HEK293 (cell line): ENCODE data around the gene CEP68.

Experiments
- CTCF ChIA-PET: fragments of 350-600 bp; formaldehyde crosslinking; extraction: SDS; loops from one replicate; lab custom pipeline; 2021; ENCODE audit warnings: antibody characterized with exemption; lab: Yijun Ruan, JAX
- POLR2A ChIA-PET: fragments of 300-600 bp; formaldehyde crosslinking; extraction: SDS; loops from one replicate; lab custom pipeline; 2020; ENCODE audit warnings: antibody characterized with exemption, inconsistent platforms; lab: Yijun Ruan, JAX
- H3K27ac ChIP-seq: fragments of 200-500 bp; sonication (Bioruptor generic); 2 replicates; pipeline ENCODE4 v1.5.1; 2014; ENCODE audit warnings: low read depth, low read length, control low read depth, inconsistent platforms; ENCODE audit errors: extremely low read depth
- H3K36me3 ChIP-seq, 2 experiments: fragments of 200-500 bp in 1 of 2; sonication (Bioruptor generic) in 1 of 2; 1 replicate in 1 of 2; 2 replicates in 1 of 2; pipeline ENCODE4 v1.5.1; 2014 to 2017; ENCODE audit warnings: inconsistent platforms in 2 of 2, low read length in 2 of 2; ENCODE audit not compliant: control insufficient read depth in 2 of 2, insufficient read depth in 1 of 2
- H3K4me1 ChIP-seq: fragments of 200-500 bp; sonication (Bioruptor generic); 2 replicates; pipeline ENCODE4 v1.5.1; 2014; ENCODE audit warnings: mild to moderate bottlenecking, low read length, inconsistent platforms; ENCODE audit not compliant: control insufficient read depth, insufficient read depth
- H3K4me3 ChIP-seq: 2 replicates; pipeline ENCODE4 v1.5.1; 2011; ENCODE audit warnings: low read depth, mild to moderate bottlenecking, control low read depth, low read length, moderate library complexity
- H3K9me3 ChIP-seq: fragments of 200-500 bp; sonication (Bioruptor generic); 2 replicates; pipeline ENCODE4 v1.5.1; 2014; ENCODE audit warnings: low read depth, low read length, inconsistent platforms; ENCODE audit not compliant: control insufficient read depth, insufficient read depth
- BCL11A ChIP-seq: fragments of 450-650 bp; formaldehyde crosslinking; IDR thresholded peaks from 2 replicates; pipeline ENCODE4 v1.5.1; 2016; ENCODE audit warnings: low read depth, missing biosample characterization, missing genetic modification characterization
- BCL11B ChIP-seq: fragments of 450-650 bp; formaldehyde crosslinking; IDR thresholded peaks from 2 replicates; pipeline ENCODE4 v1.5.1; 2016; ENCODE audit warnings: low read depth, missing biosample characterization, missing genetic modification characterization
- FEZF1 ChIP-seq: fragments of 450-650 bp; formaldehyde crosslinking; IDR thresholded peaks from 2 replicates; pipeline ENCODE4 v1.5.1; 2016; ENCODE audit warnings: missing biosample characterization, missing genetic modification characterization
- HOXA7 ChIP-seq: sonication (generic); formaldehyde crosslinking; IDR thresholded peaks from 2 replicates; pipeline ENCODE4 v1.8.1; 2022; ENCODE audit warnings: missing genetic modification reagents, borderline replicate concordance
- OVOL3 ChIP-seq: fragments of 450-650 bp; formaldehyde crosslinking; IDR thresholded peaks from 2 replicates; pipeline ENCODE4 v1.5.1; 2016; ENCODE audit warnings: missing biosample characterization, missing genetic modification characterization
- PRDM4 ChIP-seq: fragments of 450-650 bp; formaldehyde crosslinking; IDR thresholded peaks from 2 replicates; pipeline ENCODE4 v1.5.1; 2017; ENCODE audit warnings: missing biosample characterization, missing genetic modification characterization
- RBAK ChIP-seq: fragments of 450-650 bp; formaldehyde crosslinking; IDR thresholded peaks from 2 replicates; pipeline ENCODE4 v1.5.1; 2016; ENCODE audit warnings: missing biosample characterization, missing genetic modification characterization
- TRIM28 ChIP-seq: IDR thresholded peaks from 2 replicates; pipeline ENCODE4 v1.6.1; 2011; ENCODE audit warnings: low read length, control low read depth, borderline replicate concordance
- ZNF140 ChIP-seq: fragments of 450-650 bp; formaldehyde crosslinking; IDR thresholded peaks from 2 replicates; pipeline ENCODE4 v1.5.1; 2016; ENCODE audit warnings: missing biosample characterization, missing genetic modification characterization
- ZNF19 ChIP-seq: fragments of 450-650 bp; formaldehyde crosslinking; IDR thresholded peaks from 2 replicates; pipeline ENCODE4; 2016; ENCODE audit warnings: missing biosample characterization, missing genetic modification characterization, low read depth
- ZNF223 ChIP-seq: fragments of 450-650 bp; formaldehyde crosslinking; IDR thresholded peaks from 2 replicates; pipeline ENCODE4 v1.5.1; 2016; ENCODE audit warnings: missing biosample characterization, missing genetic modification characterization
- ZNF274 ChIP-seq, 2 experiments: fragments of 200-500 bp in 1 of 2; fragments of 450-650 bp in 1 of 2; sonication (Bioruptor generic) in 1 of 2; formaldehyde crosslinking in 1 of 2; IDR thresholded peaks; 2 replicates each; pipeline versions ENCODE4 v1.5.1 to v1.6.1; 2014 to 2016; ENCODE audit warnings: borderline replicate concordance in 1 of 2, inconsistent platforms in 1 of 2, low read length in 1 of 2, missing biosample characterization in 1 of 2, missing genetic modification characterization in 1 of 2
- ZNF341 ChIP-seq: fragments of 450-650 bp; formaldehyde crosslinking; IDR thresholded peaks from 2 replicates; pipeline ENCODE4; 2016; ENCODE audit warnings: low read depth, missing biosample characterization, missing genetic modification characterization
- ZNF398 ChIP-seq: fragments of 450-650 bp; formaldehyde crosslinking; IDR thresholded peaks from 2 replicates; pipeline ENCODE4 v1.5.1; 2017; ENCODE audit warnings: missing biosample characterization, missing genetic modification characterization
- ZNF510 ChIP-seq: fragments of 450-650 bp; formaldehyde crosslinking; IDR thresholded peaks from 2 replicates; pipeline ENCODE4 v1.5.1; 2018; ENCODE audit warnings: mild to moderate bottlenecking, missing genetic modification characterization, missing biosample characterization; ENCODE audit not compliant: insufficient replicate concordance
- ZNF529 ChIP-seq: fragments of 450-650 bp; formaldehyde crosslinking; IDR thresholded peaks from 2 replicates; pipeline ENCODE4 v1.5.1; 2017; ENCODE audit warnings: missing genetic modification characterization, missing biosample characterization; ENCODE audit not compliant: insufficient replicate concordance
- ZNF544 ChIP-seq: fragments of 450-650 bp; formaldehyde crosslinking; IDR thresholded peaks from 2 replicates; pipeline ENCODE4 v1.5.0; 2017; ENCODE audit warnings: missing biosample characterization, missing genetic modification characterization
- ZNF561 ChIP-seq: fragments of 450-650 bp; IDR thresholded peaks from 2 replicates; pipeline ENCODE4 v1.5.1; 2018; ENCODE audit warnings: missing biosample characterization, missing genetic modification characterization, borderline replicate concordance
- ZNF580 ChIP-seq: fragments of 450-650 bp; formaldehyde crosslinking; IDR thresholded peaks from 2 replicates; pipeline ENCODE4 v1.5.1; 2016; ENCODE audit warnings: missing biosample characterization, missing genetic modification characterization
- ZNF660 ChIP-seq: fragments of 450-650 bp; IDR thresholded peaks from 2 replicates; pipeline ENCODE4 v1.5.1; 2018; ENCODE audit warnings: missing biosample characterization, mild to moderate bottlenecking, missing genetic modification characterization
- ZNF664 ChIP-seq: fragments of 450-650 bp; formaldehyde crosslinking; IDR thresholded peaks from 2 replicates; pipeline ENCODE4 v1.5.1; 2016; ENCODE audit warnings: missing biosample characterization, missing genetic modification characterization
- ZNF670 ChIP-seq: fragments of 450-650 bp; formaldehyde crosslinking; IDR thresholded peaks from 2 replicates; pipeline ENCODE4 v1.5.1; 2016; ENCODE audit warnings: missing biosample characterization, missing genetic modification characterization, low read depth
- ZNF747 ChIP-seq: fragments of 450-650 bp; formaldehyde crosslinking; IDR thresholded peaks from 2 replicates; pipeline ENCODE4 v1.5.1; 2016; ENCODE audit warnings: missing biosample characterization, missing genetic modification characterization
- TF ChIP-seq, protein P1 (sequence below): fragments of 450-650 bp; formaldehyde crosslinking; IDR thresholded peaks from 2 replicates; pipeline ENCODE4 v1.5.1; 2016; ENCODE audit warnings: missing biosample characterization, missing genetic modification characterization
- TF ChIP-seq, protein P2 (sequence below): fragments of 450-650 bp; formaldehyde crosslinking; conservative IDR thresholded peaks from 2 replicates; pipeline ENCODE4 v1.5.1; 2016; ENCODE audit warnings: low read depth, missing biosample characterization, missing genetic modification characterization

CEP68 gene

DNA sequence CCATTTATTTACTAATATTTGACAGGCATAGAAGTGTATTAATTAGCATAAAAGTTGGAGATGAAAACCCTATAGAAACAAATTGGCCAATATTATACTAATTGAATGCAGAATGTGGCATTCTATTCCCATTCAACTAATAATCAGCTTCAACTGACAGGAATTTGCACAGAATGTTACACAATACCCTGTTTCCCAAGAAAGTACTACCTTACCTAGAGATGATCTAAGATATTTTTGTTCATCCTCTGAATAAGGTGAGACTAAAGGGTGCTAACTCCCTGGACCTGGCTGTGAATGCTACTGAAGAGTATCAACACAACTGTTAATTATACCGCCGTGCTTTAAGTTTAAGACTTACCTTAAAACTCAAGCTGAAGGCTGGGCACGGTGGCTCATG is 28.9 kb downstream of the CEP68 start:
- peaks cover 41 to 79% of the 10 kb centered on the region in 2 experiments for H3K36me3 ChIP-seq

DNA sequence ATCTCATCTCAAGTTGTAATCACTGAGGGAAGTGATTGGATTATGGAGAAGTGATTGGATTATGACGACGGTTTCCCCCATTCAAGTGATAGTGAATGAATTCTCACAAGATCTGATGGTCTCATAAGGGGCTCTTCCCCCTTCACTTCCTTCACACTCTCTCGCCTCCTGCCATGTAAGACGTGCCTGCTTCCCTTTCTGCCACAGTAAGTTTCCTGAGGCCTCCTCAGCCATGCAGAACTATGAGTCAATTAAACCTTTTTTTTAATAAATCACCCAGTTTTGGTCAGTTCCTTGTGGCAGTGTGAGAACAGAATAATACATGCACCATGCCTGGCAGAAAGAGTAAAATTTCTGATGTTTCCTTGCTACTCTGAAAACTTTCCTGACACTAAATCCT is 36.6 kb downstream of the CEP68 start:
- Histone ChIP-seq H3K9me3 (no peaks in the 10 kb centered on the region), H3K4me3 (no peak overlapping the region), H3K4me1 (no peaks in the 10 kb centered on the region), H3K36me3 (peaks cover 45 to 80% of the 10 kb centered on the region in 2 experiments), H3K27ac (no peak overlapping the region)
- CTCF ChIA-PET, result no interaction called here
- no peak for TF ChIP-seq TRIM28
- TF ChIP-seq ZNF274 (IDR thresholded peaks at IDR 0.05; ENCODE audit: low read length), result no peak
- no peak for TF ChIP-seq ZNF274 (tag by site-specific recombination; IDR thresholded peaks at IDR 0.05; ENCODE audit: borderline replicate concordance)
- no peak for TF ChIP-seq FEZF1 (tag by site-specific recombination)
- no peak for TF ChIP-seq ZNF747 (tag by site-specific recombination)
- TF ChIP-seq ZNF660 (tag by site-specific recombination), result no peak
- no peak for TF ChIP-seq ZNF223
- TF ChIP-seq ZNF529 (tag by site-specific recombination), result no peak
- TF ChIP-seq PRDM4 (tag by site-specific recombination), result no peak
- TF ChIP-seq OVOL3, result no peak
- TF ChIP-seq ZNF510 (tag by site-specific recombination), result no peak
- TF ChIP-seq ZNF398, result no peak
- TF ChIP-seq, protein P1, sequence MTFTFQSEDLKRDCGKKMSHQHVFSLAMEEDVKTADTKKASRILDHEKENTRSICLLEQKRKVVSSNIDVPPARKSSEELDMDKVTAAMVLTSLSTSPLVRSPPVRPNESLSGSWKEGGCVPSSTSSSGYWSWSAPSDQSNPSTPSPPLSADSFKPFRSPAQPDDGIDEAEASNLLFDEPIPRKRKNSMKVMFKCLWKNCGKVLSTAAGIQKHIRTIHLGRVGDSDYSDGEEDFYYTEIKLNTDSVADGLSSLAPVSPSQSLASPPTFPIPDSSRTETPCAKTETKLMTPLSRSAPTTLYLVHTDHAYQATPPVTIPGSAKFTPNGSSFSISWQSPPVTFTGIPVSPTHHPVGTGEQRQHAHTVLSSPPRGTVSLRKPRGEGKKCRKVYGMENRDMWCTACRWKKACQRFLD (tag by site-specific recombination), result no peak
- TF ChIP-seq RBAK (tag by site-specific recombination), result no peak
- POLR2A ChIA-PET, result no interaction called here

More for the DNA sequence above, 28.9 kb downstream of the CEP68 start:
- H3K9me3 ChIP-seq, result no peaks in the 10 kb centered on the region
- POLR2A ChIA-PET, result interaction anchor here (1.6 kb wide), 1 partner anchor 45 kb away, joined by 5 read pairs; the partner anchor contains the start of gene RAB1A
- no peak for TF ChIP-seq ZNF544 (tag by site-specific recombination)
- no peak for TF ChIP-seq ZNF341 (tag by site-specific recombination)
- no peak for TF ChIP-seq HOXA7 (CRISPR knock-in tag)
- no peak for TF ChIP-seq BCL11B (tag by site-specific recombination)
- TF ChIP-seq ZNF561 (tag by site-specific recombination), result no peak
- TF ChIP-seq ZNF140, result no peak
- TF ChIP-seq ZNF664 (tag by site-specific recombination), result no peak
- TF ChIP-seq, protein P2, sequence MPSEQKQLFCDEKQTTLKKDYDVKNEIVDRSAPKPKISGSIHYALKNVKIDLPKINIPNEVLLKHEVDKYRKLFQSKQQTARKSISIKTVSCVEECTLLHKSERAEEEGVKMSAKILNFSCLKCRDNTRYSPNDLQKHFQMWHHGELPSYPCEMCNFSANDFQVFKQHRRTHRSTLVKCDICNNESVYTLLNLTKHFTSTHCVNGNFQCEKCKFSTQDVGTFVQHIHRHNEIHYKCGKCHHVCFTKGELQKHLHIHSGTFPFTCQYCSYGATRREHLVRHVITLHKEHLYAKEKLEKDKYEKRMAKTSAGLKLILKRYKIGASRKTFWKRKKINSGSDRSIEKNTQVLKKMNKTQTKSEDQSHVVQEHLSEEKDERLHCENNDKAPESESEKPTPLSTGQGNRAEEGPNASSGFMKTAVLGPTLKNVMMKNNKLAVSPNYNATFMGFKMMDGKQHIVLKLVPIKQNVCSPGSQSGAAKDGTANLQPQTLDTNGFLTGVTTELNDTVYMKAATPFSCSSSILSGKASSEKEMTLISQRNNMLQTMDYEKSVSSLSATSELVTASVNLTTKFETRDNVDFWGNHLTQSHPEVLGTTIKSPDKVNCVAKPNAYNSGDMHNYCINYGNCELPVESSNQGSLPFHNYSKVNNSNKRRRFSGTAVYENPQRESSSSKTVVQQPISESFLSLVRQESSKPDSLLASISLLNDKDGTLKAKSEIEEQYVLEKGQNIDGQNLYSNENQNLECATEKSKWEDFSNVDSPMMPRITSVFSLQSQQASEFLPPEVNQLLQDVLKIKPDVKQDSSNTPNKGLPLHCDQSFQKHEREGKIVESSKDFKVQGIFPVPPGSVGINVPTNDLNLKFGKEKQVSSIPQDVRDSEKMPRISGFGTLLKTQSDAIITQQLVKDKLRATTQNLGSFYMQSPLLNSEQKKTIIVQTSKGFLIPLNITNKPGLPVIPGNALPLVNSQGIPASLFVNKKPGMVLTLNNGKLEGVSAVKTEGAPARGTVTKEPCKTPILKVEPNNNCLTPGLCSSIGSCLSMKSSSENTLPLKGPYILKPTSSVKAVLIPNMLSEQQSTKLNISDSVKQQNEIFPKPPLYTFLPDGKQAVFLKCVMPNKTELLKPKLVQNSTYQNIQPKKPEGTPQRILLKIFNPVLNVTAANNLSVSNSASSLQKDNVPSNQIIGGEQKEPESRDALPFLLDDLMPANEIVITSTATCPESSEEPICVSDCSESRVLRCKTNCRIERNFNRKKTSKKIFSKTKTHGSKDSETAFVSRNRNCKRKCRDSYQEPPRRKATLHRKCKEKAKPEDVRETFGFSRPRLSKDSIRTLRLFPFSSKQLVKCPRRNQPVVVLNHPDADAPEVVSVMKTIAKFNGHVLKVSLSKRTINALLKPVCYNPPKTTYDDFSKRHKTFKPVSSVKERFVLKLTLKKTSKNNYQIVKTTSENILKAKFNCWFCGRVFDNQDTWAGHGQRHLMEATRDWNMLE (tag by site-specific recombination), result no peak
- TF ChIP-seq ZNF670 (tag by site-specific recombination), result no peak
- TF ChIP-seq ZNF580, result no peak
- TF ChIP-seq ZNF19, result no peak
- TF ChIP-seq BCL11A, result no peak
- no peak overlapping the region for H3K4me3 ChIP-seq
- H3K4me1 ChIP-seq, result no peaks in the 10 kb centered on the region
- H3K27ac ChIP-seq, result no peak overlapping the region
- CTCF ChIA-PET, result interaction anchor here (0.6 kb wide), 1 partner anchor 437 kb away, joined by 4 read pairs; no protein-coding TSS in a partner anchor
